Thyroid gland (tissue), 4 donors: ENCODE measurements around the gene ESD.

Experiments
- POLR2A ChIP-seq, 2 donors: fragments of 450-650 bp; IDR thresholded peaks; one replicate each; pipeline ENCODE4 v1.6.1; 2017; ENCODE audit warnings: antibody characterized with exemption in 2 of 2, mild to moderate bottlenecking in 2 of 2, moderate library complexity in 1 of 2
- TF ChIP-seq, protein P1 (sequence below), 6 experiments: fragments of 200-600 bp in 3 of 6; fragments of 450-650 bp in 3 of 6; sonication (generic) in 3 of 6; IDR thresholded peaks; one replicate each; pipeline ENCODE4 v1.5.1; 2016 to 2019; ENCODE audit warnings: antibody characterized with exemption in 6 of 6, mild to moderate bottlenecking in 2 of 6, inconsistent platforms in 1 of 6, moderate library complexity in 1 of 6

DNA sequence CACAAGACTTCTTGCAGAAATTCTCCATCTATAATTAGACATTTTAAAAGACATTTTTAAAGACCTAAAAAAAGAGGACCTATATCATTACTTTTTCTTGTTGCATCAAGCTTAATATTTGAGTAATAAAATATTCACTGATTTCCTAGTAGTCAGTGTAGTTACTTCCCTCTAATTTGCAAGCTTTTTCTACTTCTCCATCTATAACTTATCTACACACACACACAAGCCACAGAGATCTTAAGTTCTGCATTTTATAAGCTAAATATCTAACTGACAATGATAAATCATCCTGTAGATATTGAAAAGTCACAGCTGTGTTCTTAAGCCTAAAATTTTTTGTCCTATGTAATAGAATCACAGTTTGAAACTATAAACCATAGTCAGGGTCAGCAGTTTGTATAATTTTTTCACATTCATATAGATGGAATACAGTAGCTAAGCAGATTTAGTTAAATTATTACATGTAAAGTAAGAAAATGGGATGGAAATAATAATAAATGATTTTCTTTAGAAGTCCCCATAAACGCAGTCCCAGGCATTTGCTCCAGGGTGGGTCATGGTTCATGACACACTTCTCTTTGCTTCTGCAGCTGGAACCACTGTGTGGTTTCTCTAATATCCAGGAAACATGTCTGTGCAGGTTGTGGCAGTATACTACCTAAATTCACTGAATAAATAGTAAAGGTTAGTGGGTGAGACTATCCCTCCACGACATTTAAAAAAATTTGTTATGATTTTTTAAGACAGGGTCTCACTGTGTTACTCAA lies 60.2 kb downstream of the ESD start:
- TF ChIP-seq, protein P1, sequence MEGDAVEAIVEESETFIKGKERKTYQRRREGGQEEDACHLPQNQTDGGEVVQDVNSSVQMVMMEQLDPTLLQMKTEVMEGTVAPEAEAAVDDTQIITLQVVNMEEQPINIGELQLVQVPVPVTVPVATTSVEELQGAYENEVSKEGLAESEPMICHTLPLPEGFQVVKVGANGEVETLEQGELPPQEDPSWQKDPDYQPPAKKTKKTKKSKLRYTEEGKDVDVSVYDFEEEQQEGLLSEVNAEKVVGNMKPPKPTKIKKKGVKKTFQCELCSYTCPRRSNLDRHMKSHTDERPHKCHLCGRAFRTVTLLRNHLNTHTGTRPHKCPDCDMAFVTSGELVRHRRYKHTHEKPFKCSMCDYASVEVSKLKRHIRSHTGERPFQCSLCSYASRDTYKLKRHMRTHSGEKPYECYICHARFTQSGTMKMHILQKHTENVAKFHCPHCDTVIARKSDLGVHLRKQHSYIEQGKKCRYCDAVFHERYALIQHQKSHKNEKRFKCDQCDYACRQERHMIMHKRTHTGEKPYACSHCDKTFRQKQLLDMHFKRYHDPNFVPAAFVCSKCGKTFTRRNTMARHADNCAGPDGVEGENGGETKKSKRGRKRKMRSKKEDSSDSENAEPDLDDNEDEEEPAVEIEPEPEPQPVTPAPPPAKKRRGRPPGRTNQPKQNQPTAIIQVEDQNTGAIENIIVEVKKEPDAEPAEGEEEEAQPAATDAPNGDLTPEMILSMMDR (IDR thresholded peaks at IDR 0.05): no peak
- TF ChIP-seq POLR2A (IDR thresholded peaks at IDR 0.05): no peak
